HG02763 (cell line): ENCODE results near the gene SPOCD1.

Source experiments
- ATAC-seq: cut with Tn5 transposase; IDR thresholded peaks from one replicate; pipeline ENCODE4 v1.9.1; 2021; ENCODE audit warnings: mild to moderate bottlenecking, moderate library complexity; ENCODE audit not compliant: unreplicated experiment

The SPOCD1 gene

DNA sequence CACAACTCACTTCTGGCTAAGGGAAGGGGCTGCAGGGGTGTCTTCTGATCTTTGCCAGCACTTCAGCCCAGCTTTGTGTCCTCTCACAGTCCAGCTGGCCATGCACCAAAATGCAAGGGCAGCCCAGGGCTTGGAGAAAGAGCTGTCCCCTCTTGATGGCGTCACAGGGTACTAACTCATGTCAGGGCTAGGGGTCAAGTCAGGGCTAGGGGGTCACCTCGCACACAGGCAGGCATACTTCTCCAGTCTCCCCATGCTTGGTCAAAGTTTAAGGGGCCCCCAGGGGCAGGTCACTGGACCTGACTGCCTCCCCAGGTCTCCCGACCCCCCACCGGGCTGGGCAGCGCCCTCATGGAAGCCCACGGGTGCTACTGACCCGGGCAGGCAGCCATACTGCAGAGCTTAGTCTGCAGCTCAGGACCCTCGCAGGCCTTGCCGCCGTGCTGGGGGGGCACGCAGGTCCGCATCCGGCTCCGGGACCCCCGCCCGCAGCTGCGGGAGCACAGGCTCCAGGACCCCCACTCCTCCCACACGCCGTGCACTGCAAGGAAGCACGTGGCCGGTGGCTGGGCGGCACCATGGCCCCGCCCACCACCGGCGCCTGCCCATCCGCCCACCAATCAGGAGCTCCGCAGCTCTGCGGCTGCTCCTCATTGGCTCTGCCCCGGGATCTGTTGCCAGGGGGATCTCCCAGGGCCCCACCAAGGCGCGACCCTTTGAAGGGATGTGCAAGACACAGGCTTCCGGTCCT lies 73.2 kb downstream of the SPOCD1 start:
- ATAC-seq, result no peak
